Left lobe of liver (tissue), 2 donors: ENCODE data around the gene ACACB. TPM values are rescaled to one million over a fixed set of nuclear protein-coding genes. Genes with fewer than 3 reads are reported as not detected.
"Not testable (repeated sequence)": the region's sequence is repeated elsewhere in the genome, so short reads cannot be mapped to it uniquely, and the experiment has no call there.

Experiments
- ATAC-seq: fragments of 200-7000 bp; cut with Tn5 transposase; one replicate; pipeline ENCODE4 v1.9.1; 2020; ENCODE audit warnings: mild to moderate bottlenecking, moderate library complexity
- DNase-seq: peaks from one replicate; pipeline ENCODE4 v3.0.0-alpha.2; 2020; ENCODE audit warnings: low spot score
- total RNA-seq: library from RNA; stranded (reverse); gene quantifications from one replicate; pipeline ENCODE4 v1.2.1, GENCODE V29; 2021
- donor health status: DM: no; HTN: no; CAD: no; lungs with moderate emphysema.
- donor health status: DM: no; HTN: yes; CAD: no.

Gene ACACB
- total RNA-seq, 1 donor from 2014 or later: 232 TPM

GRCh38 chr12:109139360-109139759, 23.0 kb downstream of the ACACB start:
- ATAC-seq: no peak
- no peak for DNase-seq

- no peak for DNase-seq
- ATAC-seq: no peak
Measured at GRCh38 chr12:109139791-109140190, 23.4 kb downstream of the ACACB start.

- ATAC-seq: peak; percentile 49
- no peak for DNase-seq
Measured at GRCh38 chr12:109140560-109140959, 24.2 kb downstream of the ACACB start.

GRCh38 chr12:109144224-109144623, 27.8 kb downstream of the ACACB start:
- DNase-seq (peak; percentile 82), ATAC-seq (peak; percentile 72)

- ATAC-seq, DNase-seq: not testable (repeated sequence)
Measured at GRCh38 chr12:109147126-109147525, 30.7 kb downstream of the ACACB start.

GRCh38 chr12:109147954-109148353, 31.6 kb downstream of the ACACB start:
- peak; percentile 82 for DNase-seq
- peak; percentile 63 for ATAC-seq

- no peak for DNase-seq
- ATAC-seq: no peak
Measured at GRCh38 chr12:109150124-109150640, 33.8 kb downstream of the ACACB start.

- no peak for ATAC-seq
Measured at GRCh38 chr12:109151457-109151856, 35.1 kb downstream of the ACACB start.

GRCh38 chr12:109153821-109154441, 37.5 kb downstream of the ACACB start:
- DNase-seq (peak; percentile 70), ATAC-seq (peak; percentile 62)

More at GRCh38 chr12:109151457-109151856, 35.1 kb downstream of the ACACB start:
- DNase-seq: no peak

GRCh38 chr12:109154451-109155438, 38.4 kb downstream of the ACACB start:
- DNase-seq (peak; percentile 88), ATAC-seq (peak; percentile 91)

- DNase-seq: no peak
- no peak for ATAC-seq
Measured at GRCh38 chr12:109156036-109156435, 39.6 kb downstream of the ACACB start.

- ATAC-seq: no peak
- no peak for DNase-seq
Measured at GRCh38 chr12:109156586-109156985, 40.2 kb downstream of the ACACB start.

GRCh38 chr12:109157986-109158385, 41.6 kb downstream of the ACACB start:
- DNase-seq: peak; percentile 43

GRCh38 chr12:109160433-109160832, 44.0 kb downstream of the ACACB start:
- ATAC-seq (peak; percentile 60), DNase-seq (no peak)

More at GRCh38 chr12:109157986-109158385, 41.6 kb downstream of the ACACB start:
- ATAC-seq: no peak

- ATAC-seq (no peak), DNase-seq (no peak)
Measured at GRCh38 chr12:109160873-109161272, 44.5 kb downstream of the ACACB start.

- no peak for ATAC-seq
- no peak for DNase-seq
Measured at GRCh38 chr12:109162551-109162950, 46.2 kb downstream of the ACACB start.

- ATAC-seq (no peak), DNase-seq (no peak)
Measured at GRCh38 chr12:109163167-109163566, 46.8 kb downstream of the ACACB start.

GRCh38 chr12:109165599-109165998, 49.2 kb downstream of the ACACB start:
- ATAC-seq: no peak
- no peak for DNase-seq

GRCh38 chr12:109166371-109166770, 50.0 kb downstream of the ACACB start:
- DNase-seq (no peak), ATAC-seq (no peak)

GRCh38 chr12:109167781-109168180, 51.4 kb downstream of the ACACB start:
- ATAC-seq: no peak
- DNase-seq: no peak

- peak; percentile 39 for ATAC-seq
Measured at GRCh38 chr12:109169262-109169661, 52.9 kb downstream of the ACACB start.

GRCh38 chr12:109169686-109170085, 53.3 kb downstream of the ACACB start:
- peak; percentile 11 for ATAC-seq
- no peak for DNase-seq

More at GRCh38 chr12:109169262-109169661, 52.9 kb downstream of the ACACB start:
- no peak for DNase-seq
